Neural progenitor cell (in vitro differentiated cells): Measurements from ENCODE around the gene MROH2A.

Source experiments
- EZH2 ChIP-seq: fragments of 200-600 bp; sonication (generic); IDR thresholded peaks from 2 replicates; pipeline ENCODE4 v1.6.1; 2017; ENCODE audit warnings: antibody characterized with exemption, mild to moderate bottlenecking, moderate library complexity
- EZH2phosphoT487 ChIP-seq: fragments of 200-600 bp; sonication (generic); IDR thresholded peaks from 2 replicates; pipeline ENCODE4 v1.6.1; 2017; ENCODE audit warnings: antibody characterized with exemption
- TF ChIP-seq, protein P1 (sequence below): fragments of 200-600 bp; sonication (generic); IDR thresholded peaks from 2 replicates; pipeline ENCODE4 v1.5.1; 2017; ENCODE audit warnings: antibody characterized with exemption, mild to moderate bottlenecking

DNA sequence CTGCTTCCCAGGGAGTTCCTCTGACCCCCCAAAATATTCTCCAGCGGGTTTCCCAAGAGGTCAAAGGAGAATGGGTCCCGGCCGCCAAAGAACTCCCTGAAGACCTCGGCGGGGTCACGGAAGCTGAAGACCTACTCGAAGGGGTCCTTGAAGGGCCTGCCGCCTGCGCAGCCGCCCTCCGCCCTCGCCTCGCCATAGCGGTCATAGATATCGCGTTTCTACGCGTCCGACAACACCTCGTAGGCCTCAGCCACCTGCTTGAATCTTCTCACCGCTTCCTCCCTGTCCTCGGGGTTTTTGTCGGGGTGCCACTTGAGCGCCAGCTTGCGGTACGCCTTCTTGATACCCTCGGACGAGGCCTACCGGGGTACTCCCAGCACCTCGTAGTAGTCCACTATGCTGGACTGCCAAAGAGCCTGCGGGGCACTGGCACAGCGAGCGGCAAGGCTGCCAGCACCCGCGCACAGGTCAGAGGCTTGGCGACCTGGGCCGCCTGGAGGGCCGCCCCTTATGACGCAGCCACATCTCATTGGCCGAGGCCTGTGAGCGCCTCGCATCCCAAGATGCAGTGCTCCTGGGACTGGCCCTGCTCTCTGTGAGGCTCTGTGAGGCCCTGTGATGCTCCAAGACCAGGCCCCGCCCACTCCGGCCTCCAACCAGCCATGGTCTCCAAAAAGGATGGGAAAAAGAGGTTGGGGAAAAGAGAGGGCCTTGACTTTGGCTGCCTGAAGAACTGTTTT lies 23.1 kb upstream of the MROH2A start:
- TF ChIP-seq, protein P1, sequence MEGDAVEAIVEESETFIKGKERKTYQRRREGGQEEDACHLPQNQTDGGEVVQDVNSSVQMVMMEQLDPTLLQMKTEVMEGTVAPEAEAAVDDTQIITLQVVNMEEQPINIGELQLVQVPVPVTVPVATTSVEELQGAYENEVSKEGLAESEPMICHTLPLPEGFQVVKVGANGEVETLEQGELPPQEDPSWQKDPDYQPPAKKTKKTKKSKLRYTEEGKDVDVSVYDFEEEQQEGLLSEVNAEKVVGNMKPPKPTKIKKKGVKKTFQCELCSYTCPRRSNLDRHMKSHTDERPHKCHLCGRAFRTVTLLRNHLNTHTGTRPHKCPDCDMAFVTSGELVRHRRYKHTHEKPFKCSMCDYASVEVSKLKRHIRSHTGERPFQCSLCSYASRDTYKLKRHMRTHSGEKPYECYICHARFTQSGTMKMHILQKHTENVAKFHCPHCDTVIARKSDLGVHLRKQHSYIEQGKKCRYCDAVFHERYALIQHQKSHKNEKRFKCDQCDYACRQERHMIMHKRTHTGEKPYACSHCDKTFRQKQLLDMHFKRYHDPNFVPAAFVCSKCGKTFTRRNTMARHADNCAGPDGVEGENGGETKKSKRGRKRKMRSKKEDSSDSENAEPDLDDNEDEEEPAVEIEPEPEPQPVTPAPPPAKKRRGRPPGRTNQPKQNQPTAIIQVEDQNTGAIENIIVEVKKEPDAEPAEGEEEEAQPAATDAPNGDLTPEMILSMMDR, result no peak
- TF ChIP-seq EZH2phosphoT487 (no peak), EZH2 (no peak)
